GM19193 (cell line): ENCODE results near the gene RABEP1.

Experiments
- POLR2A ChIP-seq: IDR thresholded peaks from 4 replicates; pipeline ENCODE4 v1.6.1; 2011; ENCODE audit not compliant: insufficient read depth, insufficient read length; ENCODE audit errors: extremely low read depth

The RABEP1 gene

GRCh38 chr17:5262416-5262991, 19.6 kb upstream of the RABEP1 start:
- TF ChIP-seq POLR2A: no peak

GRCh38 chr17:5263441-5263840, 18.6 kb upstream of the RABEP1 start:
- TF ChIP-seq POLR2A: no peak

GRCh38 chr17:5264893-5265292, 17.2 kb upstream of the RABEP1 start:
- no peak for TF ChIP-seq POLR2A

DNA sequence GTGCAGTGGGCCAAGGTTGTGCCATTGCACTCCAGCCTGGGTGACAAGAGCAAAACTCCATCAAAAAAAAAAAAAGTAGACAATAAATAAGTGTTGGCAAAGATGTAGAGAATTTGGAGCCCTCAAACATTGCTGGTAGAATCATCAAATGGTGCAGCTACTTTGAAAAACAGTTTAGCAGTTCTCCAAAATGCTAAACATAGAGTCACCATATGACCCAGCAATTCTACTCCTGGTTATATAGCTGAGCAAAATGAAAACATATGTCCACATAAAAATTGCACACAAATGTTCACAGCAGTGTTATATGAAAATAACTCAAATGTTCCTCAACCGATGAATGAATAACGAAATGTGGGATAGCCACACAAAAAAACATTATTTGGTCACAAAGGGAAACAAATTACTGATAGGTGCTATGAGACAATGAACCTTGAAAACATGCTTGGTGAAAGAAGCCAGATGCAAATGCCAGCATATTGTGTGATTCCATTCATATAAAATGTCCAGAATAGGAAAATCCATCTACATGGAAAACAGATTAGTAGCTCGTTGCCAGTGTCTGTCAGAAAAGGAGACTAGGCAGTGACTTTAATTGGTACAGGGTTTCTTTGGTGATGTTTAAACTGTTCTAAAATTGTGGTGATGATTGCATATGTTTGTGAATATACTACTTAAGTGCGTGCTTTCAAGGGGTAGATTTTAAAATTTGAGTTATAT, 12.7 kb upstream of the RABEP1 start:
- TF ChIP-seq POLR2A: no peak

GRCh38 chr17:5272322-5272721, 9.8 kb upstream of the RABEP1 start:
- no peak for TF ChIP-seq POLR2A

DNA sequence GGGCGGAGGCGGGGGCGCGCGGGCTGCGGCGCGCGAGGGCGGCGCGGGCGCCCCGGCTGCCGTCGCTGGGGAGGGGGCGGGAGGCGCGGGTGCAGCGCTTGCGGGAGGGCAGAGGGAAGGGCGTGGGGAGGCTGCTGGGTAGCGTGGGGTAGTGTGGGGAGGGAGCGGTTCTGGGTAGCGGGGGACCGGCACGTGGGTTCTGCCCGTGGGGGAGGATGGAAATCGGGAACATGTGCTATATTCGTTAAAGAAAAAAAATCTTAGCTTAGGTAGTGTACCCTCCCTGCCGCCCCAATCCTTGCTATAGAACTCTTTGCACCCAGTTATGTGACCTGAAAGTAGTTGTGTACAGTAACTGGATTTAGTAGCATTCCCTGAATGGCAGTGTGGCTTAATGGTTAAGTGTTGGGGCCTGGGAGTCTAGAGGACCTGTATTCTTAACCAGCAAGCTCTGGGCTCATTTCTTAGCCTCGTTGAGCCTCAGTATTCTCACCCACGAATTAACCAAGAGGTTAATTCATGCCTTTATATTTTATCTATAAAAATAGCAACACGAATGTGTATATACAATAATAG, 646 bp downstream of the RABEP1 start:
- TF ChIP-seq POLR2A: no peak

DNA sequence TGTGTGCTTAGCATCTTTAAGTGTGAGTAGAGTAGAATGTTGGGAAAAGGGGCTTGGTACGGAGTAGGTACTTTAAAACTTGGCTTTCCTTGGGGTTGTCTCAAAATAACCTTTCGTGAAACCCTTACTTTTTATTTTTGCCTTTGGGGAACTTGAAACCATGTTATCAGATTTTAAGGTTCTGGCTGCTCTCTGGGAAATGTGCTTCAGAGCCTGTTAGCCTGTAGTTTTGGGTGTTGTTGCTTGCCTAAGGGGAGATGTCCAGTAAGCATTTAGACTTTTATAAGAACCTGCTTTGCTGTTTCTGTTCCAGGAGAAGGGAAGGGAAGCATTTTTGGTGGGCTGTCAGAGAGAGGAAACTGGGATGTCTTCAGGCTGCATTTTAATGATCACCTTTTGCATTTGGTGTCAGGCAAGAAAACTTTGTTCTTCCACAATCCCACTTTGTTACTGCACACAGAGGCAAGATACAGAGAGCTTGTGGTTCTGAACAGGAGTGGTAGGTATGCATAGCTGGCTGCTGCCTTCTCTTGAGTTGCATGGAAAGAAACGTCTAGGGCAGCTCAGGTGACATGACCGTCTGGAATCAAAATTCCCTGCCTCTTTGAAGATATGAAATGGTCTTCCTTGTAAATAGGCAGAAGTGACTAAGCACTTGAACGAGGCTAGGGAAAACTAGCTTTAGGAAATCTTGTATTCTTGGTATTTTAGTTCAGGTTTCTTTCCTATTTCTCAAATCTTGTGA, 1.7 kb downstream of the RABEP1 start:
- TF ChIP-seq POLR2A: no peak

GRCh38 chr17:5284681-5285080, 2.6 kb downstream of the RABEP1 start:
- no peak for TF ChIP-seq POLR2A

- TF ChIP-seq POLR2A: no peak
Measured at GRCh38 chr17:5286846-5287245, 4.8 kb downstream of the RABEP1 start.

DNA sequence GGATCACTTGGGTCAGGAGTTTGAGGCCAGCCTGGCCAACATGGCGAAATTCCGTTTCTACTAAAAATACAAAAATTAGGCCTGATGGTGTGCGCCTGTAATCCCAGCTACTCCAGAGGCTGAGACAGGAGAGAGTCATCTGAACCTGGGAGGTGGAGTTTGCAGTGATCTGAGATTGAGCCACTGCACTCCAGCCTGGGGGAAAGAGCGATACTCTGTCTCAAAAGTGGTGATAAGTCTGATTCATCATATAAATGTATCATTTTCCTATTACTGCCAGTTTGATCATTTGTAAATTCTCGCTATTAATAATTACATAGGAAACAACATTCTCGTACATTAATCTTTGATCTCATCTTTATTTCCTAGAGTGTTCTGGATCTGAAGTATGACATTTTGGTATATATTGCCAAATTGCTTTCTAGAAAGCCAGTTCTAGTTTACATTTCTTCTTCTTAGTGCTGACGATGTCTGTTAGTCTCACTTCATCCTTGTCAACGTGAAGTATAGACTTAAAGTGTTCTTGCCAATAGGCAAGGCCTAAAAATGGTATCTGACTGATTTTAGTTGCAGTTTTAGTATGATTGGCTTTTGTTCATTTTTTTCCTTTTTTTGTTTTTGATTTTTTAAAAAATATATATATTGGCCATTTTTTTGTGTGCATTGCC, 9.7 kb downstream of the RABEP1 start:
- TF ChIP-seq POLR2A: no peak

- no peak for TF ChIP-seq POLR2A
Measured at GRCh38 chr17:5297245-5297644, 15.2 kb downstream of the RABEP1 start.

DNA sequence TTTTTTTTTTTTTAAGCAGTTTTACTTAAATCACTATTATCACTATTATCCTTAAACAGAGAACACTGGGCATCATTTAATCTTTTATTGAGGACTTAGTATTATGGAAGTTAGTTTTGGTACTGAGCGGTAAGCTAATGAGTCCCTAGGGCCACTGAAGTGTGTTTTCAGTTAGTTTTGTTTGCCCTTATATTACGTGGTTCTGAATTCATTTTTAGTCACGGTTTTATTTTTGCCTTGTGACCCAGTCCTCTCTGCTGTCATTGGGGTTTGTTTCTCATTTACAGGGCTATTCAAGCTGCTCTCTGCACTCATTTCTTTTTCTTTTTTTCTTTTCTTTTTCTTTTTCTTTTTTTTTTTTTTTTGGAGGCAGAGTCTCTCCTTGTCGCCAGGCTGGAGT, 17.3 kb downstream of the RABEP1 start:
- TF ChIP-seq POLR2A: no peak

GRCh38 chr17:5304636-5305035, 22.6 kb downstream of the RABEP1 start:
- TF ChIP-seq POLR2A: no peak

GRCh38 chr17:5309851-5310250, 27.8 kb downstream of the RABEP1 start:
- TF ChIP-seq POLR2A: no peak

DNA sequence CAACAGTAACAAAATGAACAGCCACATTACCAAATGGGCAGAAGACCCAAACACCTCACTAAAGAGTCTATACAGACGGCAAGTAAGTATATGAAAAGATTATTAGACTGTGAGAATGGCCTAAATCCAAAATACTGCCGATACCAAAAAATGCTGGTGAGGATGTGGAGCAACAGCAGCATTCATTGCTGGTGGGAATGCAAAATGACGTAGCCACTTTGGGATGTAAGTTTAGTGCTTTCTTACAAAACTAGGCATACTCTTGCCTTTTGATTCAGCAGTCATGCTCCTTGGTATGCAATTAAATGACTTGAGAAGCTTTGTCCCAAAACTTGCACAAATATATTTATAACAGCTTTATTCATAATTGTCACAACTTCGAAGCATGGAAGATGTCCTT, 43.8 kb downstream of the RABEP1 start:
- no peak for TF ChIP-seq POLR2A

DNA sequence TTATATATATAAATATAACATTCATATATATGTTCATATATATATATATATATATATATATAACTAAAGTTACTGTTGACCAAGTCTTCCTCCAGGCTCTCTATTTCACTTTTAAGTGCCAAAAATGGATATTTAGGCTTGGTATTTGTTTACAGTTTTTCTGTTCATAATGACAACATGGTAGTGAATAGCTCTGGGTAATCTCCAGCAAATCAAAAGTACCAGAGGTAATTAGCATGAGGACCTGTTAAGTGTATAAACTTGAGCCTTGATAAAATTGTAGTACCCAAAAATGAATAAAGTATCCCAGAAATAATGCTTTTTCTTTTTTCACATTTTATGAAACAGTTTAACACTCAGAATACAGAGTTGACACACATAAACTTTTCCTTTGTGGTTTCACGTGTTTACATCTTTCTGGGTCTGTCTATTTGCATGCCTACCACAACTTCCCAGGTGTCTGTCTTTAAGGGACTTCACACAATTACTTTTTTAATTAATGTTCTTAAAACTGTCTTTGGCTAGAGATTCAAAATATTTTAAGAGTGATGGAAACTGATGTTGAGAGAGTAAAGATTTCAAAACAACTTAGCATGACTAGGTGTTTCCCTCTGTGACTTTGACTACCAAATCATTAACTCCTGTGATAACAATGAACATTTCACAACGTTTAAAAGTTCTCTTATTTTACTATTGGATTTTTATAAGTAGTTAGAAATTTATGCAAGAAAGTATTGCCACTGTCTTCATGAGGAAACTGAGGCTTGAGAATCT, 47.9 kb downstream of the RABEP1 start:
- TF ChIP-seq POLR2A: no peak
